ENCODE measurements around the gene PYGM. TPM values are rescaled to one million over a fixed set of nuclear protein-coding genes. Genes with fewer than 3 reads are reported as not detected.

PYGM gene
- total and polyA plus RNA-seq, 2 experiments from 2014 or later = 1.5 to 3.9 TPM

DNA sequence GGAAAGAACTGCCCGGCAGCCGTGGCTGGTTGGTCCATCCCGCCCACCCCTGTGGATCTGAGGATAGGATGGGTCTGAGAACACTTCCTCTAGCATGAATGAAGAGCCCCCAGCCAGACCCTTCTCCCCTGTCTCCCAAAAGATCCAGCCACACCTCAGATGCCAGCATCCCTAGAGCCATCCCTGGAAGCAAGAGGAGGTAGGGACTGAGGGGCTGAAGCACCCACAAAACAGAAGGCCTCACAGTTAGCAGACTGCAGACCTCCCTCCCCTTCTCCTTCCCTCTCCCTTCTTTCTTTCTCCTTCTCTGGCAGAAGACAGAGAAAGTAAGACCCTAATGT is 38.4 kb downstream of the PYGM start:
- H3K27ac Mint-ChIP-seq = no peak overlapping the region
- Histone ChIP-seq H4K20me1 (replicated peaks; ENCODE audit: insufficient read depth) (no peaks in the 10 kb centered on the region), H3K27ac (ENCODE audit: low read depth) (no peak overlapping the region), H3F3A (replicated peaks; ENCODE audit: low read depth) (no peaks in the 10 kb centered on the region), H3K27me3 (ENCODE audit: insufficient read depth) (peaks cover 16% of the 10 kb centered on the region), H3K79me2 (replicated peaks; ENCODE audit: insufficient read depth) (no peaks in the 10 kb centered on the region), H3K36me3 (ENCODE audit: insufficient read depth) (no peaks in the 10 kb centered on the region), H3K9me2 (ENCODE audit: insufficient read depth) (no peaks in the 10 kb centered on the region), H3K4me1 (ENCODE audit: insufficient read depth) (peaks cover 35% of the 10 kb centered on the region), H2AFZ (no peak overlapping the region), H3K4me2 (no peak overlapping the region), H3K4me3 (no peak overlapping the region)
- H3K4me1 Mint-ChIP-seq = peaks cover 56% of the 10 kb centered on the region
- no peak overlapping the region for H3K4me3 Mint-ChIP-seq
- peaks cover 46% of the 10 kb centered on the region for H3K27me3 Mint-ChIP-seq (ENCODE audit: insufficient read depth, low read depth, poor library complexity)
- no peaks in the 10 kb centered on the region for H3K36me3 Mint-ChIP-seq (ENCODE audit: low read depth)
- no peak for TF ChIP-seq CREB1 (CRISPR knock-in tag; IDR thresholded peaks at IDR 0.05; ENCODE audit: low read depth)
- TF ChIP-seq JUNB (IDR thresholded peaks at IDR 0.05; ENCODE audit: unreplicated experiment) = no peak
- no peak for TF ChIP-seq EZH2phosphoT487 (IDR thresholded peaks at IDR 0.05; ENCODE audit: unreplicated experiment)
- TF ChIP-seq POLR2AphosphoS5 (IDR thresholded peaks at IDR 0.05; ENCODE audit: low read depth) = no peak
- TF ChIP-seq ZNF331 (CRISPR knock-in tag; IDR thresholded peaks at IDR 0.05; ENCODE audit: low read depth) = no peak
- TF ChIP-seq, protein P1, sequence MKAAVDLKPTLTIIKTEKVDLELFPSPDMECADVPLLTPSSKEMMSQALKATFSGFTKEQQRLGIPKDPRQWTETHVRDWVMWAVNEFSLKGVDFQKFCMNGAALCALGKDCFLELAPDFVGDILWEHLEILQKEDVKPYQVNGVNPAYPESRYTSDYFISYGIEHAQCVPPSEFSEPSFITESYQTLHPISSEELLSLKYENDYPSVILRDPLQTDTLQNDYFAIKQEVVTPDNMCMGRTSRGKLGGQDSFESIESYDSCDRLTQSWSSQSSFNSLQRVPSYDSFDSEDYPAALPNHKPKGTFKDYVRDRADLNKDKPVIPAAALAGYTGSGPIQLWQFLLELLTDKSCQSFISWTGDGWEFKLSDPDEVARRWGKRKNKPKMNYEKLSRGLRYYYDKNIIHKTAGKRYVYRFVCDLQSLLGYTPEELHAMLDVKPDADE (IDR thresholded peaks at IDR 0.05) = no peak
- no peak for TF ChIP-seq NANOG (IDR thresholded peaks at IDR 0.05; ENCODE audit: borderline replicate concordance)
- TF ChIP-seq, protein P2, sequence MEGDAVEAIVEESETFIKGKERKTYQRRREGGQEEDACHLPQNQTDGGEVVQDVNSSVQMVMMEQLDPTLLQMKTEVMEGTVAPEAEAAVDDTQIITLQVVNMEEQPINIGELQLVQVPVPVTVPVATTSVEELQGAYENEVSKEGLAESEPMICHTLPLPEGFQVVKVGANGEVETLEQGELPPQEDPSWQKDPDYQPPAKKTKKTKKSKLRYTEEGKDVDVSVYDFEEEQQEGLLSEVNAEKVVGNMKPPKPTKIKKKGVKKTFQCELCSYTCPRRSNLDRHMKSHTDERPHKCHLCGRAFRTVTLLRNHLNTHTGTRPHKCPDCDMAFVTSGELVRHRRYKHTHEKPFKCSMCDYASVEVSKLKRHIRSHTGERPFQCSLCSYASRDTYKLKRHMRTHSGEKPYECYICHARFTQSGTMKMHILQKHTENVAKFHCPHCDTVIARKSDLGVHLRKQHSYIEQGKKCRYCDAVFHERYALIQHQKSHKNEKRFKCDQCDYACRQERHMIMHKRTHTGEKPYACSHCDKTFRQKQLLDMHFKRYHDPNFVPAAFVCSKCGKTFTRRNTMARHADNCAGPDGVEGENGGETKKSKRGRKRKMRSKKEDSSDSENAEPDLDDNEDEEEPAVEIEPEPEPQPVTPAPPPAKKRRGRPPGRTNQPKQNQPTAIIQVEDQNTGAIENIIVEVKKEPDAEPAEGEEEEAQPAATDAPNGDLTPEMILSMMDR (conservative IDR thresholded peaks at IDR 0.05; ENCODE audit: low read depth in 2 of 2) = no peak
- TF ChIP-seq, protein P3, sequence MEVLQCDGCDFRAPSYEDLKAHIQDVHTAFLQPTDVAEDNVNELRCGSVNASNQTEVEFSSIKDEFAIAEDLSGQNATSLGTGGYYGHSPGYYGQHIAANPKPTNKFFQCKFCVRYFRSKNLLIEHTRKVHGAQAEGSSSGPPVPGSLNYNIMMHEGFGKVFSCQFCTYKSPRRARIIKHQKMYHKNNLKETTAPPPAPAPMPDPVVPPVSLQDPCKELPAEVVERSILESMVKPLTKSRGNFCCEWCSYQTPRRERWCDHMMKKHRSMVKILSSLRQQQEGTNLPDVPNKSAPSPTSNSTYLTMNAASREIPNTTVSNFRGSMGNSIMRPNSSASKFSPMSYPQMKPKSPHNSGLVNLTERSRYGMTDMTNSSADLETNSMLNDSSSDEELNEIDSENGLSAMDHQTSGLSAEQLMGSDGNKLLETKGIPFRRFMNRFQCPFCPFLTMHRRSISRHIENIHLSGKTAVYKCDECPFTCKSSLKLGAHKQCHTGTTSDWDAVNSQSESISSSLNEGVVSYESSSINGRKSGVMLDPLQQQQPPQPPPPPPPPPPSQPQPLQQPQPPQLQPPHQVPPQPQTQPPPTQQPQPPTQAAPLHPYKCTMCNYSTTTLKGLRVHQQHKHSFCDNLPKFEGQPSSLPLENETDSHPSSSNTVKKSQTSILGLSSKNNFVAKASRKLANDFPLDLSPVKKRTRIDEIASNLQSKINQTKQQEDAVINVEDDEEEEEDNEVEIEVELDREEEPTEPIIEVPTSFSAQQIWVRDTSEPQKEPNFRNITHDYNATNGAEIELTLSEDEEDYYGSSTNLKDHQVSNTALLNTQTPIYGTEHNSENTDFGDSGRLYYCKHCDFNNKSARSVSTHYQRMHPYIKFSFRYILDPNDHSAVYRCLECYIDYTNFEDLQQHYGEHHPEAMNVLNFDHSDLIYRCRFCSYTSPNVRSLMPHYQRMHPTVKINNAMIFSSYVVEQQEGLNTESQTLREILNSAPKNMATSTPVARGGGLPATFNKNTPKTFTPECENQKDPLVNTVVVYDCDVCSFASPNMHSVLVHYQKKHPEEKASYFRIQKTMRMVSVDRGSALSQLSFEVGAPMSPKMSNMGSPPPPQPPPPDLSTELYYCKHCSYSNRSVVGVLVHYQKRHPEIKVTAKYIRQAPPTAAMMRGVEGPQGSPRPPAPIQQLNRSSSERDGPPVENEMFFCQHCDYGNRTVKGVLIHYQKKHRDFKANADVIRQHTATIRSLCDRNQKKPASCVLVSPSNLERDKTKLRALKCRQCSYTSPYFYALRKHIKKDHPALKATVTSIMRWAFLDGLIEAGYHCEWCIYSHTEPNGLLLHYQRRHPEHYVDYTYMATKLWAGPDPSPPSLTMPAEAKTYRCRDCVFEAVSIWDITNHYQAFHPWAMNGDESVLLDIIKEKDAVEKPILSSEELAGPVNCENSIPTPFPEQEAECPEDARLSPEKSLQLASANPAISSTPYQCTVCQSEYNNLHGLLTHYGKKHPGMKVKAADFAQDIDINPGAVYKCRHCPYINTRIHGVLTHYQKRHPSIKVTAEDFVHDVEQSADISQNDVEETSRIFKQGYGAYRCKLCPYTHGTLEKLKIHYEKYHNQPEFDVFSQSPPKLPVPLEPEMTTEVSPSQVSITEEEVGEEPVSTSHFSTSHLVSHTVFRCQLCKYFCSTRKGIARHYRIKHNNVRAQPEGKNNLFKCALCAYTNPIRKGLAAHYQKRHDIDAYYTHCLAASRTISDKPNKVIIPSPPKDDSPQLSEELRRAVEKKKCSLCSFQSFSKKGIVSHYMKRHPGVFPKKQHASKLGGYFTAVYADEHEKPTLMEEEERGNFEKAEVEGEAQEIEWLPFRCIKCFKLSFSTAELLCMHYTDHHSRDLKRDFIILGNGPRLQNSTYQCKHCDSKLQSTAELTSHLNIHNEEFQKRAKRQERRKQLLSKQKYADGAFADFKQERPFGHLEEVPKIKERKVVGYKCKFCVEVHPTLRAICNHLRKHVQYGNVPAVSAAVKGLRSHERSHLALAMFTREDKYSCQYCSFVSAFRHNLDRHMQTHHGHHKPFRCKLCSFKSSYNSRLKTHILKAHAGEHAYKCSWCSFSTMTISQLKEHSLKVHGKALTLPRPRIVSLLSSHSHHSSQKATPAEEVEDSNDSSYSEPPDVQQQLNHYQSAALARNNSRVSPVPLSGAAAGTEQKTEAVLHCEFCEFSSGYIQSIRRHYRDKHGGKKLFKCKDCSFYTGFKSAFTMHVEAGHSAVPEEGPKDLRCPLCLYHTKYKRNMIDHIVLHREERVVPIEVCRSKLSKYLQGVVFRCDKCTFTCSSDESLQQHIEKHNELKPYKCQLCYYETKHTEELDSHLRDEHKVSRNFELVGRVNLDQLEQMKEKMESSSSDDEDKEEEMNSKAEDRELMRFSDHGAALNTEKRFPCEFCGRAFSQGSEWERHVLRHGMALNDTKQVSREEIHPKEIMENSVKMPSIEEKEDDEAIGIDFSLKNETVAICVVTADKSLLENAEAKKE (CRISPR knock-in tag; IDR thresholded peaks at IDR 0.05) = no peak
- no peak for TF ChIP-seq ZNF114 (CRISPR knock-in tag; IDR thresholded peaks at IDR 0.05)
- TF ChIP-seq STAT1 (IDR thresholded peaks at IDR 0.05; ENCODE audit: unreplicated experiment) = no peak
- TF ChIP-seq EZH2 (IDR thresholded peaks at IDR 0.05; ENCODE audit: low read depth, unreplicated experiment) = no peak
- TF ChIP-seq, protein P4, sequence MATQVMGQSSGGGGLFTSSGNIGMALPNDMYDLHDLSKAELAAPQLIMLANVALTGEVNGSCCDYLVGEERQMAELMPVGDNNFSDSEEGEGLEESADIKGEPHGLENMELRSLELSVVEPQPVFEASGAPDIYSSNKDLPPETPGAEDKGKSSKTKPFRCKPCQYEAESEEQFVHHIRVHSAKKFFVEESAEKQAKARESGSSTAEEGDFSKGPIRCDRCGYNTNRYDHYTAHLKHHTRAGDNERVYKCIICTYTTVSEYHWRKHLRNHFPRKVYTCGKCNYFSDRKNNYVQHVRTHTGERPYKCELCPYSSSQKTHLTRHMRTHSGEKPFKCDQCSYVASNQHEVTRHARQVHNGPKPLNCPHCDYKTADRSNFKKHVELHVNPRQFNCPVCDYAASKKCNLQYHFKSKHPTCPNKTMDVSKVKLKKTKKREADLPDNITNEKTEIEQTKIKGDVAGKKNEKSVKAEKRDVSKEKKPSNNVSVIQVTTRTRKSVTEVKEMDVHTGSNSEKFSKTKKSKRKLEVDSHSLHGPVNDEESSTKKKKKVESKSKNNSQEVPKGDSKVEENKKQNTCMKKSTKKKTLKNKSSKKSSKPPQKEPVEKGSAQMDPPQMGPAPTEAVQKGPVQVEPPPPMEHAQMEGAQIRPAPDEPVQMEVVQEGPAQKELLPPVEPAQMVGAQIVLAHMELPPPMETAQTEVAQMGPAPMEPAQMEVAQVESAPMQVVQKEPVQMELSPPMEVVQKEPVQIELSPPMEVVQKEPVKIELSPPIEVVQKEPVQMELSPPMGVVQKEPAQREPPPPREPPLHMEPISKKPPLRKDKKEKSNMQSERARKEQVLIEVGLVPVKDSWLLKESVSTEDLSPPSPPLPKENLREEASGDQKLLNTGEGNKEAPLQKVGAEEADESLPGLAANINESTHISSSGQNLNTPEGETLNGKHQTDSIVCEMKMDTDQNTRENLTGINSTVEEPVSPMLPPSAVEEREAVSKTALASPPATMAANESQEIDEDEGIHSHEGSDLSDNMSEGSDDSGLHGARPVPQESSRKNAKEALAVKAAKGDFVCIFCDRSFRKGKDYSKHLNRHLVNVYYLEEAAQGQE (IDR thresholded peaks at IDR 0.05; ENCODE audit: unreplicated experiment) = no peak
- no peaks in the 10 kb centered on the region; the same call in 2 of the 3 replicates for H3K9me3 Mint-ChIP-seq
- DNase-seq (ENCODE audit: low spot score) = no peak
- ATAC-seq = no peak

Measured in GM23338 (cell line).